WTC11 (cell line): ENCODE results near the gene ERVK3-1. TPM values are rescaled to one million over a fixed set of nuclear protein-coding genes. Genes with fewer than 3 reads are reported as not detected.

Source experiments
- ATAC-seq: fragments of 200-7000 bp; cut with Tn5 transposase; 2 replicates; pipeline ENCODE4 v1.10.0; 2021; ENCODE audit warnings: mild to moderate bottlenecking, moderate library complexity
- CTCF ChIA-PET: fragments of 300-600 bp; sonication (Branson Sonifier 250); formaldehyde crosslinking; loops from one replicate; lab custom pipeline; 2021; ENCODE audit warnings: antibody characterized with exemption; lab: Charles Lee
- POLR2A ChIA-PET: fragments of 350-600 bp; sonication (Branson Sonifier 250); formaldehyde crosslinking; loops from one replicate; lab custom pipeline; 2021; ENCODE audit warnings: antibody characterized with exemption; lab: Charles Lee
- DNase-seq: peaks from one replicate; pipeline ENCODE4 v3.0.0; 2021; ENCODE audit warnings: low spot score
- H3K27ac Mint-ChIP-seq: 2 replicates; pipeline ENCODE4 v1.8.0; 2021; ENCODE audit warnings: mixed read lengths
- H3K27me3 Mint-ChIP-seq: 2 replicates; pipeline ENCODE4 v1.8.0; 2021; ENCODE audit warnings: low read depth, mild to moderate bottlenecking, moderate library complexity, mixed read lengths
- H3K36me3 Mint-ChIP-seq: 2 replicates; pipeline ENCODE4 v1.8.0; 2021; ENCODE audit warnings: mixed read lengths
- H3K4me1 Mint-ChIP-seq: 2 replicates; pipeline ENCODE4 v1.8.0; 2022; ENCODE audit warnings: mixed read lengths
- H3K4me3 Mint-ChIP-seq: 2 replicates; pipeline ENCODE4 v1.8.0; 2021; ENCODE audit warnings: mild to moderate bottlenecking, moderate library complexity, mixed read lengths
- H3K9me3 Mint-ChIP-seq: 2 replicates; pipeline ENCODE4 v1.8.0; 2021; ENCODE audit warnings: mixed read lengths
- ATF6 ChIP-seq: sonication (generic); formaldehyde crosslinking; IDR thresholded peaks from 2 replicates; pipeline ENCODE4 v1.8.1; 2023; ENCODE audit warnings: mild to moderate bottlenecking, missing genetic modification reagents
- CBFB ChIP-seq: sonication (generic); formaldehyde crosslinking; IDR thresholded peaks from 2 replicates; pipeline ENCODE4 v1.8.1; 2022; ENCODE audit warnings: mild to moderate bottlenecking, low read depth, missing genetic modification reagents
- CTCF ChIP-seq: fragments of 200-600 bp; IDR thresholded peaks from 2 replicates; pipeline ENCODE4 v1.8.0; 2022; ENCODE audit warnings: antibody characterized with exemption
- ELF4 ChIP-seq: sonication (generic); formaldehyde crosslinking; IDR thresholded peaks from 2 replicates; pipeline ENCODE4 v1.8.1; 2022; ENCODE audit warnings: low read depth, mild to moderate bottlenecking, moderate library complexity, missing genetic modification reagents
- GABPB1 ChIP-seq: sonication (generic); formaldehyde crosslinking; IDR thresholded peaks from 2 replicates; pipeline ENCODE4 v1.8.1; 2023; ENCODE audit warnings: mild to moderate bottlenecking, missing genetic modification reagents
- HMGA2 ChIP-seq: fragments of 250-450 bp; sonication (Bioruptor Pico); IDR thresholded peaks from 2 replicates; pipeline ENCODE4 v1.4.0; 2021; ENCODE audit warnings: mild to moderate bottlenecking, moderate library complexity
- HMGXB4 ChIP-seq: sonication (generic); formaldehyde crosslinking; IDR thresholded peaks from 2 replicates; pipeline ENCODE4 v1.8.1; 2023; ENCODE audit warnings: mild to moderate bottlenecking, moderate library complexity, missing genetic modification reagents
- IRF2 ChIP-seq: sonication (generic); formaldehyde crosslinking; IDR thresholded peaks from 2 replicates; pipeline ENCODE4 v1.8.0; 2022; ENCODE audit warnings: low read depth, missing genetic modification reagents, borderline replicate concordance
- JUN ChIP-seq: sonication (generic); formaldehyde crosslinking; IDR thresholded peaks from 2 replicates; pipeline ENCODE4 v1.8.0; 2023; ENCODE audit warnings: mild to moderate bottlenecking, missing genetic modification reagents
- KAT7 ChIP-seq: sonication (generic); formaldehyde crosslinking; IDR thresholded peaks from 2 replicates; pipeline ENCODE4 v1.8.1; 2023; ENCODE audit warnings: missing genetic modification reagents, mild to moderate bottlenecking, borderline replicate concordance
- NFE2L1 ChIP-seq: sonication (generic); formaldehyde crosslinking; IDR thresholded peaks from 2 replicates; pipeline ENCODE4 v1.8.1; 2023; ENCODE audit warnings: missing genetic modification reagents
- NR3C1 ChIP-seq: sonication (generic); formaldehyde crosslinking; conservative IDR thresholded peaks from 2 replicates; pipeline ENCODE4 v1.8.1; 2023; ENCODE audit warnings: low read depth, mild to moderate bottlenecking, missing genetic modification reagents
- SOX15 ChIP-seq: fragments of 250-450 bp; sonication (Bioruptor Pico); IDR thresholded peaks from 2 replicates; pipeline ENCODE4 v1.9.0; 2021; ENCODE audit warnings: mild to moderate bottlenecking
- TCF7 ChIP-seq: sonication (generic); formaldehyde crosslinking; IDR thresholded peaks from 2 replicates; pipeline ENCODE4 v1.8.0; 2022; ENCODE audit warnings: mild to moderate bottlenecking, low read depth, missing genetic modification reagents, moderate library complexity
- TEAD4 ChIP-seq: sonication (generic); formaldehyde crosslinking; IDR thresholded peaks from 2 replicates; pipeline ENCODE4 v1.8.0; 2022; ENCODE audit warnings: mild to moderate bottlenecking, missing genetic modification reagents
- ZBTB43 ChIP-seq: sonication (generic); formaldehyde crosslinking; IDR thresholded peaks from 2 replicates; pipeline ENCODE4 v1.8.1; 2023; ENCODE audit warnings: mild to moderate bottlenecking, missing genetic modification reagents
- ZMAT4 ChIP-seq: fragments of 250-450 bp; sonication (Bioruptor Pico); IDR thresholded peaks from 2 replicates; pipeline ENCODE4 v1.9.0; 2021; ENCODE audit warnings: mild to moderate bottlenecking
- ZNF121 ChIP-seq: sonication (generic); formaldehyde crosslinking; IDR thresholded peaks from 2 replicates; pipeline ENCODE4 v1.8.0; 2023; ENCODE audit warnings: missing genetic modification reagents
- ZNF138 ChIP-seq: sonication (generic); formaldehyde crosslinking; conservative IDR thresholded peaks from 2 replicates; pipeline ENCODE4 v1.8.1; 2022; ENCODE audit warnings: mild to moderate bottlenecking, moderate library complexity, missing genetic modification reagents
- ZNF423 ChIP-seq: fragments of 250-450 bp; sonication (Bioruptor Pico); IDR thresholded peaks from 2 replicates; pipeline ENCODE4 v2.1.2; 2022; ENCODE audit warnings: mild to moderate bottlenecking, moderate library complexity
- total RNA-seq: library from RNA; stranded (reverse); gene quantifications from 3 replicates; pipeline ENCODE4 v1.2.3, GENCODE V29; 2021

The ERVK3-1 gene
- total RNA-seq, 1 experiment from 2014 or later: 26.0 TPM

GRCh38 chr19:58334691-58335249 is 29.6 kb downstream of the ERVK3-1 start:
- no peaks in the 10 kb centered on the region for H3K27me3 Mint-ChIP-seq
- ChIA-PET POLR2A (no interaction called here), CTCF (no interaction called here)
- no peak for DNase-seq
- H3K9me3 Mint-ChIP-seq: peaks cover 3% of the 10 kb centered on the region; the same call in 1 of the 2 replicates
- H3K27ac Mint-ChIP-seq: no peak overlapping the region
- TF ChIP-seq GABPB1 (CRISPR knock-in tag) (no peak), ATF6 (CRISPR knock-in tag) (no peak)
- ATAC-seq: no peak
- peaks cover 21% of the 10 kb centered on the region for H3K36me3 Mint-ChIP-seq
- no peak overlapping the region for H3K4me3 Mint-ChIP-seq
- H3K4me1 Mint-ChIP-seq: no peaks in the 10 kb centered on the region

GRCh38 chr19:58335630-58336029 is 30.5 kb downstream of the ERVK3-1 start:
- ATAC-seq (no peak), DNase-seq (no peak)
- Mint-ChIP-seq H3K9me3 (peaks cover 3% of the 10 kb centered on the region; the same call in 1 of the 2 replicates), H3K4me1 (no peaks in the 10 kb centered on the region), H3K36me3 (peaks cover 24% of the 10 kb centered on the region), H3K4me3 (no peak overlapping the region), H3K27ac (no peak overlapping the region), H3K27me3 (no peaks in the 10 kb centered on the region)
- ChIA-PET CTCF (no interaction called here), POLR2A (interaction anchor here (0.6 kb wide), 1 partner anchor 36 kb away, joined by 4 read pairs; no protein-coding TSS in a partner anchor)
- TF ChIP-seq JUN (CRISPR knock-in tag) (no peak), ATF6 (CRISPR knock-in tag) (no peak), ZNF138 (no peak), IRF2 (CRISPR knock-in tag) (no peak), HMGA2 (CRISPR knock-in tag) (no peak), ZMAT4 (no peak), SOX15 (no peak), CBFB (CRISPR knock-in tag) (no peak), TEAD4 (CRISPR knock-in tag) (no peak), NR3C1 (CRISPR knock-in tag) (no peak), HMGXB4 (CRISPR knock-in tag) (no peak), CTCF (no peak), GABPB1 (CRISPR knock-in tag) (no peak), ZBTB43 (no peak), ELF4 (CRISPR knock-in tag) (no peak), ZNF121 (no peak), NFE2L1 (CRISPR knock-in tag) (no peak), TCF7 (CRISPR knock-in tag) (no peak), KAT7 (no peak), ZNF423 (CRISPR knock-in tag) (no peak)
